ENCODE results near the gene PRKAR1A.

GRCh38 chr17:68572138-68572842 lies 60.1 kb downstream of the PRKAR1A start:
- no peak for TF ChIP-seq CTCF (IDR thresholded peaks at IDR 0.05; ENCODE audit: insufficient read depth, low read length)
- TF ChIP-seq REST (IDR thresholded peaks at IDR 0.05; ENCODE audit: insufficient replicate concordance, low read depth): no peak
